NCI-H1417 (cell line): ENCODE measurements around the gene CHKB.

Experiments used
- DNase-seq, 3 experiments: peaks; one replicate each; lab custom pipeline; 2025; lab: John Stamatoyannopoulos, UW

CHKB gene

GRCh38 chr22:50530580-50530876 lies 52.1 kb downstream of the CHKB start:
- DNase-seq, result no peak

- no peak for DNase-seq
Observed at GRCh38 chr22:50529897-50530579, 52.6 kb downstream of the CHKB start, which contains the start of gene TYMP. TSS of gene TYMP (minus strand) at chr22:50530012. CDS start at chr22:50529709, 303 bp downstream.

- DNase-seq, result no peak
Observed at GRCh38 chr22:50529416-50529896, 53.2 kb downstream of the CHKB start.
